ENCODE data around the gene HHEX. TPM values are rescaled to one million over a fixed set of nuclear protein-coding genes. Genes with fewer than 3 reads are reported as not detected.

HHEX gene
- total and polyA plus RNA-seq, 2 of the 4 experiments (the other 2 are of a cell fraction), result 2.3 to 7.7 TPM

DNA sequence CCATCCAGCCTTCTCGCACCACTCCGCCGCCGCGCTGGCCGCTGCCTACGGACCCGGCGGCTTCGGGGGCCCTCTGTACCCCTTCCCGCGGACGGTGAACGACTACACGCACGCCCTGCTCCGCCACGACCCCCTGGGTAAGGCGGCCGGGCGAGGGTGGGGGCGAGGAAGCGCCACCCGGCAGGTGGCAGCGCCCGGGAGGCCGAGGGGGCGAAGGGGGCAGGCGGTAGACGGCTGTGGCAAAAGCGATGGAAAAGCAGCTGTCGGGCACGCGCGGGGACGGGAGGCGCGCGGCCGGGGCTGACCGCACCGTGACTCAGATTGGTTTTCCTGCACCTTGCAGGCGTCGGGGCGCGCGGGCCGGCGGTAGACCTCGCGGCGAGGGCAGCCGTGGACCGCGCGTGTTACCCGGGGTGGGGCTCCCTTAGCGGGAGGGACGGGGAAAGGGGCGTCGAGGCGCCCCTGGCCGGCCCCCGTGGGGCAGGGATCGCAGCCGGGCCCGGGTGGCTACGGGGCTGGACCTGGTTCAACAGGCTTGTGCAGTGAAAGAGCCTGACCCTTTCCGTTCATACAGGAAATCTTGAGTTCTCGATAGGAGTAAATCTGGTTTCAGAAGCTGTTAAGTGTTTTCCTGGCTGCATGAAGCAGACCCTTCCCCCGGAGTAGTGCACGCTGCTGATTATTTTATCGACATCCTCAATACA, 608 bp downstream of the HHEX start:
- Histone ChIP-seq H3K27ac (ENCODE audit: insufficient read depth, low read length) (peak overlapping the region; percentile 82), H3K56ac (ENCODE audit: extremely low read depth, insufficient read depth, low read length) (peak overlapping the region; percentile 51; the same call in 1 of the 2 replicates), H3K36me3 (ENCODE audit: control insufficient read depth, insufficient read depth, low read length) (peaks cover 9% of the 10 kb centered on the region), H3K23ac (ENCODE audit: low read depth, low read length) (peak overlapping the region; percentile 91), H3K9me3 (ENCODE audit: control insufficient read depth, insufficient read depth, low read length) (peaks cover 8% of the 10 kb centered on the region; the same call in 1 of the 2 replicates), H4K8ac (ENCODE audit: low read depth in 2 of 2, low read length in 2 of 2) (peak overlapping the region; percentile 62 to 66; a peak in 2 of 4 replicates), H2BK120ac (ENCODE audit: low read depth, low read length) (peak overlapping the region; percentile 56), H2BK15ac (ENCODE audit: low read depth, low read length) (no peak overlapping the region), H3K4me1 (ENCODE audit: control insufficient read depth, insufficient read depth, low read length) (peaks cover 12% of the 10 kb centered on the region), H2AFZ (replicated peaks; ENCODE audit: low read length, poor library complexity) (peak overlapping the region; percentile 94), H4K91ac (ENCODE audit: insufficient read depth, low read depth, low read length) (peak overlapping the region; percentile 18; the same call in 1 of the 2 replicates), H3K27me3 (ENCODE audit: control insufficient read depth, insufficient read depth, low read length) (no peaks in the 10 kb centered on the region), H2BK5ac (ENCODE audit: low read depth, low read length, poor library complexity, severe bottlenecking) (peak overlapping the region; percentile 63), H3K4me2 (ENCODE audit: low read depth, low read length) (peak overlapping the region; percentile 94), H4K20me1 (ENCODE audit: insufficient read depth, low read length) (0 out of 2 replicates have a peak, but pooled peaks cover 3% of the 10 kb centered on the region), H3K4ac (ENCODE audit: low read depth, low read length) (peak overlapping the region; percentile 73), H3K4me3 (ENCODE audit: insufficient read depth, low read depth, low read length) (peak overlapping the region; percentile 95), H4K5ac (ENCODE audit: low read depth, low read length) (peak overlapping the region; percentile 42; the same call in 1 of the 2 replicates), H3K9me1 (ENCODE audit: insufficient read depth, low read length) (0 out of 2 replicates have a peak, but pooled peaks cover 5% of the 10 kb centered on the region), H3K14ac (replicated peaks; ENCODE audit: low read depth, low read length) (peak overlapping the region; percentile 71), H2AK5ac (ENCODE audit: low read depth, low read length) (peak overlapping the region; percentile 63; the same call in 1 of the 2 replicates), H3K79me1 (ENCODE audit: low read depth in 1 of 2, low read length in 2 of 2) (peaks cover 20 to 41% of the 10 kb centered on the region in 2 experiments; a peak in 3 of 4 replicates), H3K18ac (ENCODE audit: low read depth, low read length) (peak overlapping the region; percentile 25; the same call in 1 of the 2 replicates), H3K9ac (ENCODE audit: low read depth, low read length) (peak overlapping the region; percentile 79), H2BK20ac (ENCODE audit: low read depth, low read length) (no peak overlapping the region), H2AK9ac (replicated peaks; ENCODE audit: low read depth, low read length, poor library complexity) (peak overlapping the region; percentile 94)
- 0% methylated on average over 35 of the region's 73 CpGs; no CpG with 5 or more reads in 1 of the 2 experiments for WGBS, 2 experiments (ENCODE audit: extremely low coverage in 2 of 2, insufficient read length in 1 of 2)
- CTCF ChIA-PET, result interaction anchor here (0.6 to 1.2 kb wide), 4 partner anchors 9 to 153 kb away, joined by 3 to 4 read pairs (median 3); no protein-coding TSS in a partner anchor
- TF ChIP-seq BHLHE40 (IDR thresholded peaks at IDR 0.05; ENCODE audit: low read depth, low read length) (peak; percentile 89), NFE2L2 (IDR thresholded peaks at IDR 0.05; ENCODE audit: low read depth, low read length) (no peak), MAZ (IDR thresholded peaks at IDR 0.05; ENCODE audit: borderline replicate concordance, low read depth, low read length) (no peak), POLR2A (IDR thresholded peaks at IDR 0.05; ENCODE audit: low read depth, low read length) (no peak)
- BruUV-seq (replicated peaks), result no TSS peak
- POLR2A ChIA-PET (ENCODE audit: unreplicated experiment), result interaction anchor here (0.6 kb wide), 1 partner anchor 157 kb away, joined by 3 read pairs; no protein-coding TSS in a partner anchor
- ATAC-seq (ENCODE audit: low read depth) (peak; percentile 30), DNase-seq (peak; percentile 69)
- dilution Hi-C loops (cut with HindIII; ENCODE audit: low sequenced_read_pairs, unreplicated experiment), result no loop called here
- intact Hi-C loops (cut with micrococcal nuclease), result loop anchor here (5.0 kb wide), 1 partner anchor 132 kb away; no protein-coding TSS in a partner anchor
- in situ Hi-C loops (cut with MboI; ENCODE audit: low sequenced_read_pairs), result no loop called here
